ENCODE results near the gene KIF26A.

- no peak for TF ChIP-seq POLR2A (IDR thresholded peaks at IDR 0.05; ENCODE audit: extremely low read depth, insufficient read length)
- TF ChIP-seq MYC (IDR thresholded peaks at IDR 0.05; ENCODE audit: low read depth, low read length), result no peak
- TF ChIP-seq, protein P1, sequence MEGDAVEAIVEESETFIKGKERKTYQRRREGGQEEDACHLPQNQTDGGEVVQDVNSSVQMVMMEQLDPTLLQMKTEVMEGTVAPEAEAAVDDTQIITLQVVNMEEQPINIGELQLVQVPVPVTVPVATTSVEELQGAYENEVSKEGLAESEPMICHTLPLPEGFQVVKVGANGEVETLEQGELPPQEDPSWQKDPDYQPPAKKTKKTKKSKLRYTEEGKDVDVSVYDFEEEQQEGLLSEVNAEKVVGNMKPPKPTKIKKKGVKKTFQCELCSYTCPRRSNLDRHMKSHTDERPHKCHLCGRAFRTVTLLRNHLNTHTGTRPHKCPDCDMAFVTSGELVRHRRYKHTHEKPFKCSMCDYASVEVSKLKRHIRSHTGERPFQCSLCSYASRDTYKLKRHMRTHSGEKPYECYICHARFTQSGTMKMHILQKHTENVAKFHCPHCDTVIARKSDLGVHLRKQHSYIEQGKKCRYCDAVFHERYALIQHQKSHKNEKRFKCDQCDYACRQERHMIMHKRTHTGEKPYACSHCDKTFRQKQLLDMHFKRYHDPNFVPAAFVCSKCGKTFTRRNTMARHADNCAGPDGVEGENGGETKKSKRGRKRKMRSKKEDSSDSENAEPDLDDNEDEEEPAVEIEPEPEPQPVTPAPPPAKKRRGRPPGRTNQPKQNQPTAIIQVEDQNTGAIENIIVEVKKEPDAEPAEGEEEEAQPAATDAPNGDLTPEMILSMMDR (IDR thresholded peaks at IDR 0.05; ENCODE audit: low read depth, low read length), result no peak
- no peak for TF ChIP-seq MAX (IDR thresholded peaks at IDR 0.05; ENCODE audit: low read depth, low read length)
Observed at GRCh38 chr14:104197449-104198247, 59.3 kb downstream of the KIF26A start.
